GM18870 (cell line): ENCODE data around the gene BAX.
"Not testable (repeated sequence)": the region's sequence is repeated elsewhere in the genome, so short reads cannot be mapped to it uniquely, and the experiment has no call there.

ENCODE experiments used
- ATAC-seq: cut with Tn5 transposase; IDR thresholded peaks from one replicate; pipeline ENCODE4 v1.9.1; 2021; ENCODE audit warnings: moderate library complexity; ENCODE audit not compliant: unreplicated experiment

Gene BAX

GRCh38 chr19:48954595-48955307 lies at the start of gene BAX:
Gene BAX, plus strand, starts transcription at chr19:48954875. Its CDS starts 54 bp downstream, at chr19:48954929.
- ATAC-seq, result peak; percentile 65

GRCh38 chr19:48905664-48906063 lies 49.0 kb upstream of the BAX start:
- no peak for ATAC-seq

- no peak for ATAC-seq
These were observed 48.4 kb upstream of the BAX start for GRCh38 chr19:48906324-48906723.

- ATAC-seq, result no peak
These were observed 47.0 kb upstream of the BAX start for GRCh38 chr19:48907671-48908070.

GRCh38 chr19:48909424-48910077 lies 45.1 kb upstream of the BAX start:
- not testable (repeated sequence) for ATAC-seq

GRCh38 chr19:48910803-48911202 lies 43.9 kb upstream of the BAX start:
- ATAC-seq, result no peak

GRCh38 chr19:48913114-48913889 lies 41.4 kb upstream of the BAX start:
- ATAC-seq, result no peak

- no peak for ATAC-seq
These were observed 40.5 kb upstream of the BAX start for GRCh38 chr19:48914181-48914580.

- ATAC-seq, result no peak
These were observed 38.9 kb upstream of the BAX start for GRCh38 chr19:48915757-48916156.

GRCh38 chr19:48918071-48918470 lies 36.6 kb upstream of the BAX start:
- no peak for ATAC-seq

- ATAC-seq, result no peak
These were observed 35.9 kb upstream of the BAX start for GRCh38 chr19:48918801-48919247.

GRCh38 chr19:48919271-48919670 lies 35.4 kb upstream of the BAX start:
- not testable (repeated sequence) for ATAC-seq

GRCh38 chr19:48920949-48921348 lies 33.7 kb upstream of the BAX start:
- no peak for ATAC-seq

- no peak for ATAC-seq
These were observed 32.8 kb upstream of the BAX start for GRCh38 chr19:48921721-48922500.

GRCh38 chr19:48922548-48923490 lies 31.9 kb upstream of the BAX start:
- ATAC-seq, result no peak

GRCh38 chr19:48925240-48925843 lies 29.3 kb upstream of the BAX start:
- no peak for ATAC-seq

- ATAC-seq, result not testable (repeated sequence)
These were observed 28.8 kb upstream of the BAX start for GRCh38 chr19:48925890-48926289.

GRCh38 chr19:48926909-48927308 lies 27.8 kb upstream of the BAX start:
- no peak for ATAC-seq

- not testable (repeated sequence) for ATAC-seq
These were observed 27.0 kb upstream of the BAX start for GRCh38 chr19:48927692-48928091.
